ENCODE measurements around the gene FBXO34.
"Not testable (repeated sequence)": the region's sequence is repeated elsewhere in the genome, so short reads cannot be mapped to it uniquely, and the experiment has no call there.

The FBXO34 gene

GRCh38 chr14:55336162-55336561, 64.9 kb downstream of the FBXO34 start:
- Mint-ChIP-seq H3K4me3 (no peak overlapping the region), H3K9me3 (no peaks in the 10 kb centered on the region), H3K36me3 (ENCODE audit: low read depth) (no peaks in the 10 kb centered on the region), H3K27me3 (ENCODE audit: low read depth) (no peaks in the 10 kb centered on the region), H3K27ac (peak overlapping the region; percentile 71 to 86 (median 78)), H3K4me1 (peaks cover 53% of the 10 kb centered on the region)
- TF ChIP-seq, protein P1, sequence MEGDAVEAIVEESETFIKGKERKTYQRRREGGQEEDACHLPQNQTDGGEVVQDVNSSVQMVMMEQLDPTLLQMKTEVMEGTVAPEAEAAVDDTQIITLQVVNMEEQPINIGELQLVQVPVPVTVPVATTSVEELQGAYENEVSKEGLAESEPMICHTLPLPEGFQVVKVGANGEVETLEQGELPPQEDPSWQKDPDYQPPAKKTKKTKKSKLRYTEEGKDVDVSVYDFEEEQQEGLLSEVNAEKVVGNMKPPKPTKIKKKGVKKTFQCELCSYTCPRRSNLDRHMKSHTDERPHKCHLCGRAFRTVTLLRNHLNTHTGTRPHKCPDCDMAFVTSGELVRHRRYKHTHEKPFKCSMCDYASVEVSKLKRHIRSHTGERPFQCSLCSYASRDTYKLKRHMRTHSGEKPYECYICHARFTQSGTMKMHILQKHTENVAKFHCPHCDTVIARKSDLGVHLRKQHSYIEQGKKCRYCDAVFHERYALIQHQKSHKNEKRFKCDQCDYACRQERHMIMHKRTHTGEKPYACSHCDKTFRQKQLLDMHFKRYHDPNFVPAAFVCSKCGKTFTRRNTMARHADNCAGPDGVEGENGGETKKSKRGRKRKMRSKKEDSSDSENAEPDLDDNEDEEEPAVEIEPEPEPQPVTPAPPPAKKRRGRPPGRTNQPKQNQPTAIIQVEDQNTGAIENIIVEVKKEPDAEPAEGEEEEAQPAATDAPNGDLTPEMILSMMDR (IDR thresholded peaks at IDR 0.05; ENCODE audit: unreplicated experiment in 3 of 3), result no peak

DNA sequence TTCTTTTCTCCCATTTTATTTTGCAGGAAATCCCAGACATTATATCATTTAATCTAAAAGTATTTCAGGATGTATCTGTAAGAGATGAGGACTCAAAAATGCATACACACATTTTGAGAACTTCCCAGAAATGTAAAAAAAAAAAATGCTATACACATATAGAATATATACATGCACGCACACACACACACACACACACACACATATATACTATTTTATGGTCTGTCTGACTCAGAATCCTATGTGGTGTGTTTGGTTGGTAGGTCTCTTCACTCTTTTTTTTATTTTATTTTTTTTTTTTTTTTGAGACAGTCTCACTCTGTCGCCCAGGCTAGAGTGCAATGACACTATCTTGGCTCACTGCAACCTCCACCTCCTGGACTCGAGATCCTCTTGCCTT, 65.5 kb downstream of the FBXO34 start:
- H3K36me3 Mint-ChIP-seq (ENCODE audit: low read depth), result no peaks in the 10 kb centered on the region
- H3K4me3 Mint-ChIP-seq, result no peak overlapping the region
- TF ChIP-seq, protein P1 (IDR thresholded peaks at IDR 0.05; ENCODE audit: unreplicated experiment in 3 of 3), result no peak
- H3K9me3 Mint-ChIP-seq, result no peaks in the 10 kb centered on the region
- no peaks in the 10 kb centered on the region for H3K27me3 Mint-ChIP-seq (ENCODE audit: low read depth)
- peak overlapping the region in 2 of 3 experiments; percentile 78 to 86 for H3K27ac Mint-ChIP-seq
- H3K4me1 Mint-ChIP-seq, result peaks cover 55% of the 10 kb centered on the region

- Mint-ChIP-seq H3K9me3 (no peaks in the 10 kb centered on the region), H3K4me1 (peaks cover 32% of the 10 kb centered on the region), H3K27ac (no peak overlapping the region), H3K4me3 (no peak overlapping the region), H3K27me3 (ENCODE audit: low read depth) (no peaks in the 10 kb centered on the region), H3K36me3 (ENCODE audit: low read depth) (no peaks in the 10 kb centered on the region)
- TF ChIP-seq, protein P1 (IDR thresholded peaks at IDR 0.05; ENCODE audit: unreplicated experiment in 3 of 3), result no peak
These were observed 68.5 kb downstream of the FBXO34 start for GRCh38 chr14:55339770-55340169.

GRCh38 chr14:55340482-55340881, 69.3 kb downstream of the FBXO34 start:
- Mint-ChIP-seq H3K9me3 (no peaks in the 10 kb centered on the region), H3K4me3 (no peak overlapping the region), H3K4me1 (peaks cover 26% of the 10 kb centered on the region), H3K27me3 (ENCODE audit: low read depth) (no peaks in the 10 kb centered on the region), H3K27ac (no peak overlapping the region), H3K36me3 (ENCODE audit: low read depth) (no peaks in the 10 kb centered on the region)
- TF ChIP-seq, protein P1 (IDR thresholded peaks at IDR 0.05; ENCODE audit: unreplicated experiment in 3 of 3), result no peak

GRCh38 chr14:55341781-55342180, 70.6 kb downstream of the FBXO34 start:
- H3K36me3 Mint-ChIP-seq (ENCODE audit: low read depth), result no peaks in the 10 kb centered on the region
- H3K4me1 Mint-ChIP-seq, result peaks cover 26% of the 10 kb centered on the region
- no peaks in the 10 kb centered on the region for H3K9me3 Mint-ChIP-seq
- no peak overlapping the region for H3K27ac Mint-ChIP-seq
- no peak overlapping the region for H3K4me3 Mint-ChIP-seq
- TF ChIP-seq, protein P1 (IDR thresholded peaks at IDR 0.05; ENCODE audit: unreplicated experiment in 3 of 3), result no peak
- no peaks in the 10 kb centered on the region for H3K27me3 Mint-ChIP-seq (ENCODE audit: low read depth)

DNA sequence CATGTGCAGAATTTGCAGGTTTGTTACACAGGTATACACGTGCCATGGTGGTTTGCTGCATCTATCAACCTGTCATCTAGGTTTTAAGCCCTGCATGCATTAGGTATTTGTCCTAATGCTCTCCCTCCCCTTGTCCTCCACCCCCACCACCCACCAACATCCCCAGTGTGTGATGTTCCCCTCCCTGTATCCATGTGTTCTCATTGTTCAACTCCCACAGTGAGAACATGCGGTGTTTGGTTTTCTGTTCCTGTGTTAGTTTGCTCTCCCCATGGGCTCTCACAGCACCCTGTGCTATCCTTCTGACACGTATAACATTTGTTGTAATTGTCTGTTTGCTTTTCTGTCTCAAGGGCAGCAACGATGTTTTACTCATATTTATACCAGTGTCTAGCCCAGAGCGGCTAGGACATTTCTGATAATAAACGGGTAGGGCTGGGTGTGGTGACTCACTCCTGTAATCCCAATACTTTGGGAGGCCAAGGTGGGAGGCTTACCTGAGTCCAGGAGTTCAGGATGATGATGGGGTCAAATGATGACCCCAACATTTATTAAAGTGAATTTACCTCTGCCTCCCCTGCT, 73.5 kb downstream of the FBXO34 start:
- H3K9me3 Mint-ChIP-seq; H3K36me3 Mint-ChIP-seq (ENCODE audit: low read depth); H3K4me3 Mint-ChIP-seq; H3K27me3 Mint-ChIP-seq (ENCODE audit: low read depth); H3K27ac Mint-ChIP-seq: not testable (repeated sequence)
- peaks cover 29% of the 10 kb centered on the region for H3K4me1 Mint-ChIP-seq
